ENCODE data around the gene APEH.
A peak's percentile ranks its signal among the peaks of the same experiment; 100 is the strongest.
"Not testable (repeated sequence)": the region's sequence is repeated elsewhere in the genome, so short reads cannot be mapped to it uniquely, and the experiment has no call there.

APEH gene

DNA sequence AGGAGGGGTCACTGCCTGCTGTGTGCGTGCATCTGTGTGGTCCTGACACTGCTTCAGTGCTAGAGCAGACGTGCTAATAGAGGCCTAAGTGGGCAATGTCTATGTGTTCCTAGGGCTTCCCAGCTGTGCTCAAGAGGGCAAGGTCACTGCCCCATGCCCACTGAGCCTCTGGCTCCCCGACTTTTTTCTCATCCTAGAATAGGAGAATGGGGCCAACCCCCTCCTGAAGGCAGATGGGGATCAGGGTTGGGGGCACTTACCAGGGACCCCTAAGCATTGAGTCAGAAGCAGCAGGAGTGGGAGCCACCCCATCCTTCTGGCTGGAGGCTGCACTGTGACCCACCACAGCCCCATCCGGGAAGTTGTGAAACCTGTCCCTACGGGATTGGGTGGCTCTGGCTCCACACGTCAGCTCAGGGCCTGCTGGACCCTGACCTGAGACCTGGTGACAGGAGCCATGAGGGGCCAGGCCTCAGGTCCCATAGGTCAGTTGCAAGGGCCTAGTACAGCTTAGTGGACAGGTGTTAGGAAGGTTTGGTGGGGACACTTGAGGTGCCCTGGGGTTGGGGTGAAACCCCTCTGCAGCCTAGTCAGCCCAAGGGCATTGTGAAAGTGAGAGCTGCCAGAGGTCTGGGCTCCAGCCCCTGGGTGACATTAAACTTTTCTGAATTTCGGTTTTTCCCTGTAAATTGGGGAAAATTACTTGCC, 14.3 kb downstream of the APEH start:
- H3K4me1 ChIP-seq (ENCODE audit: control insufficient read depth, insufficient read depth, low read length); H3K9me3 ChIP-seq (ENCODE audit: control insufficient read depth, low read length); H3K27ac ChIP-seq (ENCODE audit: insufficient read depth, low read depth, low read length, poor library complexity, severe bottlenecking); H3K27me3 ChIP-seq (ENCODE audit: control insufficient read depth, insufficient read depth, low read length, poor library complexity, severe bottlenecking); H3K36me3 ChIP-seq (ENCODE audit: control insufficient read depth, insufficient read depth, low read length): not testable (repeated sequence)
- H3K4me3 ChIP-seq (ENCODE audit: insufficient read depth, low read depth, low read length): peak overlapping the region; percentile 82
- 84 to 85% methylated on average over 7 of the region's 7 CpGs for WGBS, 2 experiments

DNA sequence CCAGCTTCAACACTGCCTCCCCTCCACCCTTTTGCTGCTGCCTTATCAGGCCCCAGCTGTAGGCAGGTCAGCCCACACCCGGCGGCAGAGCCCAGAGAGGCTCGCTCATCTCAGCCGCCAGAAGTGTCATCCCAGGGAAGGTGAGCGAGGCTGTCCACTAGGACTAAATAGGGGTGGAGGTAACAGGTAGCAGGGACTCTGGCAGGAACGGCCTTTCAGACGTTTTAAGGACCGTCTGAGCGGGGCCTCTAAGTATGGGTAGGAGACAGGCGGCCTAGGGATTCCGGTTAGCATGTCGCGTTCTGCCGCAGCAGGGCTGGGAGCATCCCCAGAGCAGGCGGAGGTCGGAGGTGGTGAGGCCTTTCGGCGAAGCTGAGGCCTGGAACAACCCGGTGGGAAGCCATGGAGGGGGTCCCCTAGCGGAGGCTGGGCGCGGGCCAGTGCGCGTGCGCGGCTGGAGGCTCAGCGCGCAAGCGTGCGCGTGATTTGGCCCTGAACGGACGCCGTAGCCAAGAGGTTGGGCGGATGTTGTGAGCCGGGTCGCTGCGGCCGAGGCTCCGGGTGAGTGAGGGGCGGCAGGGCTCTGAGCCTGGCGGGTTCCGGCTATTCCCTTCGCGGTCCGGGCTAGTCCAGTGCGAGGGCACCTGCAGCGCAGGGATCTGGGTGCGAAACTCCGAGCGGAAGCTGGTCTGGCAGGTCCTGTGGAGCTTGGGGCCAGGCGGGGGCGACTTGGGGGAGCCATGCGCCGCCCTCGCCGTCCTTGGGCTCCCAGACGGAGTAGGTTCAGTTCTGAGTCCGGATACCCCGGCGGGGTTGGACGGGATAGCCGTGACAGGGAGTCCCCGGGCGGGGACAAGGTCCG, 15.1 kb downstream of the APEH start, which contains the start of the genes MST1 and RNF123:
MST1 (minus strand) TSS at position 429 of the 862 bp plus-strand sequence. CDS start 783 bp downstream, outside the sequence.
RNF123 (plus strand) TSS at position 512 of the 862 bp plus-strand sequence. CDS start 1,609 bp downstream, outside the sequence.
- Histone ChIP-seq H3K4me1 (ENCODE audit: control insufficient read depth, insufficient read depth, low read length) (no peaks in the 10 kb centered on the region), H3K36me3 (ENCODE audit: control insufficient read depth, insufficient read depth, low read length) (peaks cover 4% of the 10 kb centered on the region), H3K9me3 (ENCODE audit: control insufficient read depth, low read length) (no peaks in the 10 kb centered on the region), H3K4me3 (ENCODE audit: insufficient read depth, low read depth, low read length) (peak within 1 kb of the TSS; percentile 82), H3K27ac (ENCODE audit: insufficient read depth, low read depth, low read length, poor library complexity, severe bottlenecking) (no peak within 1 kb of the TSS), H3K27me3 (ENCODE audit: control insufficient read depth, insufficient read depth, low read length, poor library complexity, severe bottlenecking) (peaks cover 6% of the 10 kb centered on the region)
- 5 to 7% methylated on average over 66 of the region's 66 CpGs for WGBS, 2 experiments

DNA sequence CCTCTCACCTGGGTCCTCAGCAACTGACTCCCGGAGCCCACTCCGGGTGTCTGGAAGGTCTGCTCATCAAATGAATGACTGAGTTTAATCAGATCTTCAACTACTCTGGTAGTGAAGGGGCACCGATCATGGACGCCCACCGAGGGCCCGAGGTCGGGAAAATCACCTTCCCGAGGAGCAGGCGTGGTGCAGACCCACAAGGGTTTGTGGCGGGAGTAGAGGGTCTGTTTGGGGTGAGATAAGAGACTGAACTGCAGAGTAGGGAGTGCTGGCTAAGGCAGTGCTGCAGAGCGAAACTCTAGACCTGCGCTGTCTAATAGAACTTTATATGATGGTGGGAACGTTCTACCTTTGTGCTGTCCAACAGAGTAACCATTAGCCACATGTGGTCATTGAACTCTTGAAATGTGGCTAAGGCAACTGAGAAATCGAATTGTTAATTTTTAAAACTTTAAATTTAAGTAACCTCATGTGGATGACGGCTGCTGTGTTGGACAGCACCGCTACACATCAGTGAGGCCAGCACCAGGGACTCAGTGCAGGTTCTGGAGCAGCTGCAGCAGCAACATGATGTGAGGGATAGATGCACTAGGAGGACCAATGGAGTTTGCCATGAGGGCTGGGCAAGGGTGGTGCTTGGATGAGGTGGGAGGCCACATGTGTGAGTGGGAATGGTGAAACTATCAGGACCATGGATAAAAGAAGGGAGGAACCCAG, 15.9 kb downstream of the APEH start:
- peak overlapping the region; percentile 82 for H3K4me3 ChIP-seq (ENCODE audit: insufficient read depth, low read depth, low read length)
- H3K9me3 ChIP-seq (ENCODE audit: control insufficient read depth, low read length); H3K27me3 ChIP-seq (ENCODE audit: control insufficient read depth, insufficient read depth, low read length, poor library complexity, severe bottlenecking); H3K27ac ChIP-seq (ENCODE audit: insufficient read depth, low read depth, low read length, poor library complexity, severe bottlenecking); H3K36me3 ChIP-seq (ENCODE audit: control insufficient read depth, insufficient read depth, low read length); H3K4me1 ChIP-seq (ENCODE audit: control insufficient read depth, insufficient read depth, low read length): not testable (repeated sequence)
- WGBS, 2 experiments: 18 to 22% methylated on average over 16 of the region's 16 CpGs

DNA sequence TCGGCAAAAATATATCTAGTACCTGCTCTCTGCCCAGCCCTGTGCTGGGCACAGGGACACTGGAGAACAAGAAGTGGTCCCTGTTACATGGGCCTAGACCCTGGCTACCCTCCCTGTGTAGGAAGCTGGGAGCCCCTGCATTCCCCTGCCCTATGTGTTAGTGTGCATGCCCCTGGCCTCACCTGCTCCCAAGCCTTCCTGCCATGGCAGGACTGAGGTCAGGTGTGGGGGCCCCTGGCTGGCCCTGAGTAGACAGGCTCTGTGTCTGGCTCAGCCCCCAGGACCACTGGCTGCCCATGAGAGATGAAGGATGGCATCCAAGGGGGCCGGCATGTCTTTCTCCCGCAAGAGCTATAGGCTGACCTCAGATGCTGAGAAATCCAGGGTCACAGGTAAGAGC, 16.7 kb downstream of the APEH start:
- not testable (repeated sequence) for H3K27me3 ChIP-seq (ENCODE audit: control insufficient read depth, insufficient read depth, low read length, poor library complexity, severe bottlenecking); H3K9me3 ChIP-seq (ENCODE audit: control insufficient read depth, low read length); H3K4me3 ChIP-seq (ENCODE audit: insufficient read depth, low read depth, low read length); H3K27ac ChIP-seq (ENCODE audit: insufficient read depth, low read depth, low read length, poor library complexity, severe bottlenecking); H3K4me1 ChIP-seq (ENCODE audit: control insufficient read depth, insufficient read depth, low read length); H3K36me3 ChIP-seq (ENCODE audit: control insufficient read depth, insufficient read depth, low read length)
- WGBS, 2 experiments: 93 to 96% methylated on average over 3 of the region's 3 CpGs

DNA sequence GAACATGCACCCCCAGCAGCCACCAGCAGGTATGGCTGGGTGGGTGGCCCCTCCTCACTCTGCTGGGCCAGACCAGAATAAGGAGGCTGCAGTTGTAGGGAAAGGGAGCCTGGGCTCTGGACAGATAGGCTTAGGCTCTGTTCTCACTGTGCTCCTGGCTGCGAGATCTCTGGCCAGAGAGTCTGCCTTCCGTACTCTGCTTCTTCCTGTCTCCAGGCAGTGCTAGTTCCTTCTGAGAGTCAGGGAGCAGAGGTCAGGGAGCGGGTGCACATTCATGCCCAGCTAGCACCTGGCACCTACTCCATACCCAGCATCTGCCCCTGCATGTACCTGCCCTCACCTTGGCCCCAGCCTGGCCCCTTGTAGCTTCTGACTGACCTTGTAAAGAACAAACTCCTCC, 17.3 kb downstream of the APEH start:
- not testable (repeated sequence) for H3K4me3 ChIP-seq (ENCODE audit: insufficient read depth, low read depth, low read length)

DNA sequence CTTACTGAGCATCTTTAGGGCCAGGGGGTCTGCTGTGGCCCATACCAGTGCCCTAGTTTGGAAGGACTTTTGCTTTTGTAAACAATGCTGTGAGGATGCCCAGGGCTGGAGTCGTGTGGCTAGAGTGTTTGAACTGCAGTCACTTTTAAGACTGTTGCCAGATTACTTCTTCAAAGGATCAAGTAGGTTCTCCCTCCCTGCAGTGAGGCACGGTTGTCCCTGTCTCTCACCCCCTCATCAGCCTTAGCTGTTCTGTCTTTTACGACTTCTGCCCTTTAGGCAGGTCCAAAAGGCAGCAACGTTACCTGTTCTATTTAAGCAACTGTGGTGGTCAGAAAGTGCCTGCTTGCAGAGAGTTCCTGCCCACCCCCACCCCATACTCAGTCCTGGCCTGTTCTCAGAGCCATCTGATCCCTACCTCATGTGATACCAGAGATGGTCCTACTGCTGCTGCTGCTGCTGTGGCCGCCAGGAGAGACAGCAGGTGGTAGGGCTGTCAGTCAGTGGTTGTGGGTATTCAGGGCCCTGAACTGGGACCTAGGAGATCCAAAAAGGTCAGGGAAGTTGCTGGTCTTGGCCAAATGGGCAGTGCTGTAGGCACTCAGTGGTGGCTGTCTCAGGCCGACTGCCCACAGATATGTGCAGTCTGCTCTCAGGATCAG, 20.4 kb downstream of the APEH start:
- H3K27me3 ChIP-seq (ENCODE audit: control insufficient read depth, insufficient read depth, low read length, poor library complexity, severe bottlenecking); H3K4me1 ChIP-seq (ENCODE audit: control insufficient read depth, insufficient read depth, low read length); H3K27ac ChIP-seq (ENCODE audit: insufficient read depth, low read depth, low read length, poor library complexity, severe bottlenecking); H3K36me3 ChIP-seq (ENCODE audit: control insufficient read depth, insufficient read depth, low read length); H3K4me3 ChIP-seq (ENCODE audit: insufficient read depth, low read depth, low read length); H3K9me3 ChIP-seq (ENCODE audit: control insufficient read depth, low read length): not testable (repeated sequence)
- 77% methylated on average over 6 of the region's 6 CpGs for WGBS, 2 experiments

More for the DNA sequence above, 17.3 kb downstream of the APEH start:
- H3K36me3 ChIP-seq (ENCODE audit: control insufficient read depth, insufficient read depth, low read length); H3K9me3 ChIP-seq (ENCODE audit: control insufficient read depth, low read length); H3K27me3 ChIP-seq (ENCODE audit: control insufficient read depth, insufficient read depth, low read length, poor library complexity, severe bottlenecking); H3K4me1 ChIP-seq (ENCODE audit: control insufficient read depth, insufficient read depth, low read length); H3K27ac ChIP-seq (ENCODE audit: insufficient read depth, low read depth, low read length, poor library complexity, severe bottlenecking): not testable (repeated sequence)
- WGBS, 2 experiments: 90 to 93% methylated on average over 3 of the region's 3 CpGs

DNA sequence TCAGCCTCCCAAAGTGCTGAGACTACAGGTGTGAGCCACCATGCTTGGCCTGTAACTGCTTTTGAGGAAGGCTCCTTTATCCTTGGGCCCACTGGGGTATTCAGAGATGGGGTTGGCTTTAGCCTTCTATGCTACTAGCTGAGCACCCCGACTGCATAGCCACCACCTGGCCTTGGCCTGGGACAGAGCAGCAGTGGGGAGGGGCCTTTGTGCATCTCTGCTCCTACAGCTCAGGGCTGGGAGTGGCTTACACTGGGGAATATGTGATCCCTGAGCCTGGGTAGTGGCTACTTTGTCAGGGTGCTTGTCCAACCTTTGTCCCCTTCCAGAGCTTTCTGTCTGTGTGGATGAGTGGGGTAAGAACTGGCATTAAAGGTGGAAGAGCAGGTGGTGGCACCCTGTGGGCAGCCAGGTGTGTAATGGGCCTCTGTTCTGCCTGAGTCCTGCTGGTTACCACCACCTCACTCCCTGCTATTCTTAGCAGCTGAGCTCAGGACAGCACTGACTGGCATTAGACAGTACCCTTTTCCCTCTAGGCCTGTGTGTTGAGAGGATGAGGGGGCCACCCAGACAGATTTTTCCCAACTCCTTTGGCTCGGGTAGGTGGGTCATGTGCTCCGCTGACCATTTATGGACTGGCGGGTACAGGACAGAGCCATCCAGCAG, 21.3 kb downstream of the APEH start:
- WGBS, 2 experiments: 95 to 98% methylated on average over 3 to 4 of the region's 4 CpGs
- H3K36me3 ChIP-seq (ENCODE audit: control insufficient read depth, insufficient read depth, low read length): not testable (repeated sequence)

DNA sequence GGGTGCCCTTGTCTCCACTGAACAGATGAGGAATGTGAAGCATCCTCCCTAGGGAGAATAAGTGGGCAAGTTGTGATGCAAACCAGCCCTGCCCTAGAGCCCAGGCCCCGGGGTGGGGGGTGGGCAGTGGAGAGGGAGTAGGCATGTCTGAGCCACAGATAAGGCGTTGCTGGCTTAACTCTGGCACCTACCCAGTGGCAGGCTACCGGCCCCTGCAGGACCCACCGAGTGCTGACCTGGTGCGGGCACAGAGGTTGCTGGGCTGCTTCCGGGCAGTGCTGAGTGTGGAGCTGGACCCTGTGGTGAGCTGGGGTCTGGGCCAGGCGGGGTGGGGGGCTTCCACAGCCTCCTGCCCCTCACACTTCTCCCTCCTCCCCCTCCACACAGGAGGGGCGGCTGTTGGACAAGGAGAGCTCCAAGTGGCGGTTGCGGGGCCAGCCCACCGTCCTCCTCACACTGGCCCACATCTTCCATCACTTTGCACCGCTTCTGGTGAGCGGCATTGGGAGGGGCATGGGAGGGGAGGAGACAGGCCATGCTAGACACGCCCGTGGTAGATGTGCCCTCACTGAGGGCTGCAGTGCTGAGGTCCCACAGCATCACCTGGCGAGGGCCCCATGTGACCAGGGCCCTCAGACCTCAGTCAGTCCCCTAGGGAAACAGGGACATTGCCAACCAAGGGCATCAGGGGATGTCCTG, 25.3 kb downstream of the APEH start:
- Histone ChIP-seq H3K9me3 (ENCODE audit: control insufficient read depth, low read length) (no peaks in the 10 kb centered on the region), H3K36me3 (ENCODE audit: control insufficient read depth, insufficient read depth, low read length) (peaks cover 8% of the 10 kb centered on the region), H3K27ac (ENCODE audit: insufficient read depth, low read depth, low read length, poor library complexity, severe bottlenecking) (no peak overlapping the region), H3K27me3 (ENCODE audit: control insufficient read depth, insufficient read depth, low read length, poor library complexity, severe bottlenecking) (no peaks in the 10 kb centered on the region), H3K4me1 (ENCODE audit: control insufficient read depth, insufficient read depth, low read length) (peaks cover 6% of the 10 kb centered on the region), H3K4me3 (ENCODE audit: insufficient read depth, low read depth, low read length) (no peak overlapping the region)
- 94 to 95% methylated on average over 16 of the region's 16 CpGs for WGBS, 2 experiments

More for the DNA sequence above, 21.3 kb downstream of the APEH start:
- H3K4me3 ChIP-seq (ENCODE audit: insufficient read depth, low read depth, low read length); H3K27ac ChIP-seq (ENCODE audit: insufficient read depth, low read depth, low read length, poor library complexity, severe bottlenecking); H3K27me3 ChIP-seq (ENCODE audit: control insufficient read depth, insufficient read depth, low read length, poor library complexity, severe bottlenecking); H3K4me1 ChIP-seq (ENCODE audit: control insufficient read depth, insufficient read depth, low read length); H3K9me3 ChIP-seq (ENCODE audit: control insufficient read depth, low read length): not testable (repeated sequence)

DNA sequence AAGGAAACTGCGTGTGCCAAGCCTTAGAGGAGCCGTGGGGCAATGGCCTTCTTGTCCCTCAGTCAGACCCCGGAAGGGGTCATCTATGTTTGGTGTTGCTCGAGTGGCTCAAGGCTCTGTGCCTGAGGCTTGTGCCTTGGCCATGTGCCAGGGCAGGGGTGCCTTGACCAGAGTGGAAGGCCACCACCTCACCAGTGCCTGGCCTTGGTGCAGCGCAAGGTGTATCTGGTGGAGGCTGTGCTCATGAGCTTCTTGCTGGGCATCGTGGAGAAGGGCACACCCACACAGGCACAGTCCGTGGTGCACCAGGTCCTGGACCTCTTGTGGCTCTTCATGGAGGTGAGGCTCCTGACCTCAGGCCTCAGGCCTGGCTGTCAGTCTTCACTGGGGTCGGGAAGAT, 25.9 kb downstream of the APEH start:
- Histone ChIP-seq H3K36me3 (ENCODE audit: control insufficient read depth, insufficient read depth, low read length) (peaks cover 8% of the 10 kb centered on the region), H3K27me3 (ENCODE audit: control insufficient read depth, insufficient read depth, low read length, poor library complexity, severe bottlenecking) (no peaks in the 10 kb centered on the region), H3K9me3 (ENCODE audit: control insufficient read depth, low read length) (no peaks in the 10 kb centered on the region), H3K27ac (ENCODE audit: insufficient read depth, low read depth, low read length, poor library complexity, severe bottlenecking) (no peak overlapping the region), H3K4me1 (ENCODE audit: control insufficient read depth, insufficient read depth, low read length) (peaks cover 6% of the 10 kb centered on the region), H3K4me3 (ENCODE audit: insufficient read depth, low read depth, low read length) (no peak overlapping the region)
- WGBS, 2 experiments: 92 to 95% methylated on average over 8 of the region's 8 CpGs
